ENCODE measurements around the gene SLC25A25. TPM values are rescaled to one million over a fixed set of nuclear protein-coding genes. Genes with fewer than 3 reads are reported as not detected.

SLC25A25 gene
- total and polyA plus RNA-seq, 2 donors = 14.4 to 23.1 TPM

DNA sequence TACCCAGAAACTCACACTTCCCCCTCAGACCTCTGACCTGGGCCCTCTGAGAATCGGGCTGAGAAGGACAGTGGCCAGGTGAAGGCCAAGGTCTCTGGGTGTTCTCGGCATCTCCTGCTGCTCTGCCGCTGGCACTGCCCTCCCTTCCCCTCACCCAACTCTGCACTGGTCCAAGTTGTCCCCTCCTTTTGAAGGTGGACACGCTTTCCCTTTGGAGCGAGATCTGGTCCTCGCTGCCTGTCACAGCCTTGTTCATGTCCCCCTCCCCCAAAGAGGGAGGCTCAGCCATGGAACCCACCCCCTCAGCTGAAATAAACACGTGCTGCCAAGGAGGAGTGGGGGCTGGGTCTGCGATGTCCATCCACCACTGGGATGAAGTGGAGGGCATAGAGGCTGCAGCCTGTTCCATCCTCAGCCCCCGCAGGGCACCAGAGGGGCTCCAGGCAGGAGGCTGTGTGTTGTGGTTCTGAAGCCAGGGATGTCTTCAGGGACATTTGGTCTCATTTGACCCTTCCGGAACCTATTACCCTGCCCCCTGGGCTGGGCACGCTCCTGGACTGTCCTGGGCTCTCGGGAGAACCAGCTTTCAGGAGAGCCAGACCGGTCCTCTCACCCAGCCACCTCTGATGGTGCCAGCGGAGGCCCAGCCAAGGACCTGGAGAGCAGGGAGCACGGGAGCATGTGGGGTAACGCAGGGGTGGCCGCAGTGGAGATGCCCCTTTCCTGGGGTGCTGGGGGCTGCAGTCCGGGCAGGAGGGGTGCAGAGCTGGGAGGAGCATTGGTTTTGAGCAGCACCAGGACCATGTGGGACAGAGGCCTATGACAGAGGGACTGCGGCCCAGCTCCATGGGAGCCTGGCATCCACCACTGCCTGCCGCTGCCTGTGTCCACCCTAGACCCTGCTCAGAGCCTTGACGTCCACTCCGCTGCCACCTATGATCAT is 76.5 kb downstream of the SLC25A25 start:
- no peak for DNase-seq (ENCODE audit: extremely low spot score)
- H3K4me3 ChIP-seq (ENCODE audit: low read depth, low read length) = no peak overlapping the region
- H3K36me3 ChIP-seq (ENCODE audit: insufficient read depth) = no peaks in the 10 kb centered on the region
- peaks cover 2% of the 10 kb centered on the region for H3K4me1 ChIP-seq (ENCODE audit: insufficient read depth)
- 89% methylated on average over 22 of the region's 22 CpGs for WGBS
- peak overlapping the region; percentile 14 for H3K27ac ChIP-seq (ENCODE audit: low read depth)

DNA sequence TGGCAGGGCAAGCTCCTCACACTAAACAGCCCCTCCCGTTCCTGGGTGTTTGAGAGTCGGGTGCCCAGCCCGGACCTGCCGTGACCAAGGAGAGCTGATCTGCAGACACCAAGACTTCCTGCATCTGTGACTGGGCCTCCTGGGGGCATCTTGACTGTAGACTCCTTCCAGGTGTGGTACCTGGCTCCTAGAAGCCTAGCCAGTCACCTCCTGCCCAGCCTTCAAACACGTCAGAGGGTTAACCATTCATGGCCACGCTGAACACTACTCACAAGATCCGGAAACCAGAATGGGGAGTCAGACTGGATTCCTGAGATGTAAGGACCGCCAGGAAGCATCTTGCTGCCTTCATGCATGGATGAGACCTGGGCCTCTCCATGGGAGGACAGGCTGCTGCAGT is 77.5 kb downstream of the SLC25A25 start:
- Histone ChIP-seq H3K4me3 (ENCODE audit: low read depth, low read length) (no peak overlapping the region), H3K27ac (ENCODE audit: low read depth) (peak overlapping the region; percentile 14), H3K36me3 (ENCODE audit: insufficient read depth) (no peaks in the 10 kb centered on the region), H3K4me1 (ENCODE audit: insufficient read depth) (peaks cover 2% of the 10 kb centered on the region)
- peak; percentile 73 for DNase-seq (ENCODE audit: extremely low spot score)
- WGBS = 82% methylated on average over 8 of the region's 8 CpGs

DNA sequence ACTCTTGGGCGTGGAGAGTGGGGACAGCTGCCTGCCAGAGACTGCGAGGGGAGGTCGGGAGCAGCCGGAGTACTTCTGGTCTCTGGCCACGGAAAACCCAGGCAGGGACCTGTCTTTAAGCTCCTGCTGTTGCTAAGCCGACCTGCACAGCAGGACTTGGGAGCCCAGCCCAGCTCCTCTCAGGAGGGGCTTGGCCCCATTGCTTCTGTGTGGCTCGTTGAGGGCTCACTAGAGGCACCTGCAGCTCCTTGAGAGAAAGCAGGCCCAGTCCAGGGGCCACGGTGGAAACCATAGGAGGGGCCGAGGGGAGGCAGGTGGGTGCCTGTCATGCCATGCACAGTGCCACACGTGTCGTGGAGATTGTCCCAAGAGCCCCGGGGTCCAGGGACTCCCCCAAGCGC is 77.9 kb downstream of the SLC25A25 start:
- Histone ChIP-seq H3K4me1 (ENCODE audit: insufficient read depth) (peaks cover 2% of the 10 kb centered on the region), H3K27ac (ENCODE audit: low read depth) (no peak overlapping the region), H3K4me3 (ENCODE audit: low read depth, low read length) (no peak overlapping the region), H3K36me3 (ENCODE audit: insufficient read depth) (no peaks in the 10 kb centered on the region)
- DNase-seq (ENCODE audit: extremely low spot score) = no peak
- 74% methylated on average over 13 of the region's 13 CpGs for WGBS

DNA sequence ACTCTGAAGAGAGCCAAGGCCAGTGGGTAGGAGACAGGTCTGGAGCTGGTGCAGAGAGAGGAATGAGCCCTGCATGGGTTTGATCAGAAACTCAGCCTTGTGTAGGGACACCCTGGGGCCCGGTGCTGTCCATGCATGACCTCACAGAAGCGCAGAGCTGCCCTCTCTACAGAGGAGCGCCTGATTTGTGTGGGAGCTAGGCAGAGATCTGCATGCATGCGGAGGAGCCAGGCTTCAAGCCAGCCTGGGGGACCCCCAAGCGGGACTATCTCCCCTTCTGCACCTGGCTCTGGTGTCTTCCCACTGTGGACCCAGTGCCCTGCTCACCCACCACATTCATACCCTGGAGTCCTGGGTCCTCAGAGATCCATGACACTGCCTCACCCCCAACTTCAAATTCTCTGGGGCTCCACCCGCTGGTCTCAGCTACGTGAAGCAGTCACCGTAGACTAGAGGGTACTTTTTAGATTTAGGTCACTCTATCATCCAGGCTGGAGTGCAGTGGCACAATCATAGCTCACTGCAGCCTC is 78.6 kb downstream of the SLC25A25 start:
- peaks cover 2% of the 10 kb centered on the region for H3K4me1 ChIP-seq (ENCODE audit: insufficient read depth)
- DNase-seq (ENCODE audit: extremely low spot score) = no peak
- no peaks in the 10 kb centered on the region for H3K36me3 ChIP-seq (ENCODE audit: insufficient read depth)
- no peak overlapping the region for H3K4me3 ChIP-seq (ENCODE audit: low read depth, low read length)
- WGBS = 89% methylated on average over 8 of the region's 8 CpGs
- H3K27ac ChIP-seq (ENCODE audit: low read depth) = no peak overlapping the region

DNA sequence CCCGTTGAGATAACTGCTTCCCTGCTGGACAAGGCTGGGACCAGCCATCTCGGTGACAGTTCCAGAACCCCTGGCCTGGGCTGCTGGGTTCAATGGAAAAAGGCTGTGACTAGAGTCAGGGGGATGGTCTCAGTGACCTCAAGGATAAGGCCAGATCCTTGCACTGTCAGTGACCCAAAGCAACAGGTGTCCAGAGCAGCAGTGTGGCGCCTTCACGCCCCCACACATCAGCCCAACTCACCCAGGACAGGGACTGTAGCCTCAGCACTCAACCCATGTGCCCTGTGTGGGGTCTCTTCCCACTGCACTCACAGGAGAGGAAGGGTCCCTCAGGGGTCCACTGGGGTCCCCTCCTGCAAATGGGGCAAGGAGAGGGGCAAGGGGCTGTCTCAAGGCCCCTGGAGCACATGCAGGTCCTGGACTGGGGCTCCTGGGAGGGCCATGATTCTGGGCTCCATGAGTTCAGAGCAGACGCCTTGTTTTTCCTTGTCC is 80.5 kb downstream of the SLC25A25 start:
- no peak overlapping the region for H3K4me3 ChIP-seq (ENCODE audit: low read depth, low read length)
- H3K4me1 ChIP-seq (ENCODE audit: insufficient read depth) = peaks cover 2% of the 10 kb centered on the region
- no peaks in the 10 kb centered on the region for H3K36me3 ChIP-seq (ENCODE audit: insufficient read depth)
- no peak for DNase-seq (ENCODE audit: extremely low spot score)
- WGBS = 88% methylated on average over 5 of the region's 5 CpGs
- H3K27ac ChIP-seq (ENCODE audit: low read depth) = no peak overlapping the region

DNA sequence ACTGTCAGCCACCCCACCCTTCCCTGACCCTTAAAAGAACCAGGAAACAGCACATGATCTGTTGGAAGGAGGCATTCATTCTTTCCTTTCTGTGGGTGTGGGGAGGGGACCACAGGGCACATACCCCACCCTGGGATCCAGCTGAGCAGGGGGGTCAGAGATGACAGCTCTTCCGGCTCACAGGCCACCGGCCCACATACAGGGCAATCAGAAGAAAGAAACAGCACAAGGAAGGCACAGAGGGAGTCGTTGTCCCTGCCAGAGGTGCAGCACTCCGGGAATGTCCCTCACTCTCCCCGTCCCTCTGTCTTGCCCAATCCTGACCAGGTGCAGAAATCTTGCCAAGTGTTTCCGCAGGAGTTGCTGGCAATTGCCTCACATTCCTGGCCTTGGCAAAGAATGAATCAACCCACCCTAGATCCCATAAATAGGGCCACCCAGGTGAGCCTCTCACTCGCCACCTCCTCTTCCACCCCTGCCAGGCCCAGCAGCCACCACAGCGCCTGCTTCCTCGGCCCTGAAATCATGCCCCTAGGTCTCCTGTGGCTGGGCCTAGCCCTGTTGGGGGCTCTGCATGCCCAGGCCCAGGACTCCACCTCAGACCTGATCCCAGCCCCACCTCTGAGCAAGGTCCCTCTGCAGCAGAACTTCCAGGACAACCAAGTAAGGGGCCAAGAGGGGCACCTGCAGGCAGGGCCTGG is 81.1 kb downstream of the SLC25A25 start, which contains the start of gene LCN2:
LCN2 (plus strand) TSS at position 453 of the 701 bp plus-strand sequence; CDS start at position 526, 73 bp downstream.
- WGBS = 77% methylated on average over 9 of the region's 9 CpGs
- Histone ChIP-seq H3K4me1 (ENCODE audit: insufficient read depth) (peaks cover 2% of the 10 kb centered on the region), H3K27ac (ENCODE audit: low read depth) (peak within 1 kb of the TSS; percentile 23), H3K4me3 (ENCODE audit: low read depth, low read length) (no peak within 1 kb of the TSS), H3K36me3 (ENCODE audit: insufficient read depth) (no peaks in the 10 kb centered on the region)
- no peak for DNase-seq (ENCODE audit: extremely low spot score)

DNA sequence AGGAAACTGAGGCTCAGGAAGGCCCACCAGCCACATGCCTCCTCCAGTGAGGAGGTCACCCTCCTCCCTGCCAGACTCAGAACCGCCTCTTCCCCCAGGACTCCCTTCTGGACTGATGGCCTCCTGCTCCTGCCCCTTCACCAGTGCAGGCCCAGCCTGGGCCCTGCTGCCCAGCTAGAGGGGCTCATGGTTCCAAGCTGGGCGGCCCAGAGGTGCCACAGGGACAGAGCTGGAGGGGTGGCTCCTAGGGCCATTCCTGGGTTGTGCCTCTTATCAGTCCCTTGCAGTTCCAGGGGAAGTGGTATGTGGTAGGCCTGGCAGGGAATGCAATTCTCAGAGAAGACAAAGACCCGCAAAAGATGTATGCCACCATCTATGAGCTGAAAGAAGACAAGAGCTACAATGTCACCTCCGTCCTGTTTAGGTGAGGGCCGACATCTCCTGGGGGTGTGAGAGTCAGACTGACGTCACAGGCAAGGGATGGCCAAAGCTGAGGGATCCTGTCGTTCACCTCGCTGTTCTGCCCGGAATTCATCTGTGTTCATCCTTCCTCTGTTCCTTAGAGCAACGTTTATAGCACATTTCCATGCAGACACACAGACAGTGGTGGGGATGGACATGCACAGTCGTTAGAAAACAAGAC is 82.0 kb downstream of the SLC25A25 start:
- DNase-seq (ENCODE audit: extremely low spot score) = no peak

DNA sequence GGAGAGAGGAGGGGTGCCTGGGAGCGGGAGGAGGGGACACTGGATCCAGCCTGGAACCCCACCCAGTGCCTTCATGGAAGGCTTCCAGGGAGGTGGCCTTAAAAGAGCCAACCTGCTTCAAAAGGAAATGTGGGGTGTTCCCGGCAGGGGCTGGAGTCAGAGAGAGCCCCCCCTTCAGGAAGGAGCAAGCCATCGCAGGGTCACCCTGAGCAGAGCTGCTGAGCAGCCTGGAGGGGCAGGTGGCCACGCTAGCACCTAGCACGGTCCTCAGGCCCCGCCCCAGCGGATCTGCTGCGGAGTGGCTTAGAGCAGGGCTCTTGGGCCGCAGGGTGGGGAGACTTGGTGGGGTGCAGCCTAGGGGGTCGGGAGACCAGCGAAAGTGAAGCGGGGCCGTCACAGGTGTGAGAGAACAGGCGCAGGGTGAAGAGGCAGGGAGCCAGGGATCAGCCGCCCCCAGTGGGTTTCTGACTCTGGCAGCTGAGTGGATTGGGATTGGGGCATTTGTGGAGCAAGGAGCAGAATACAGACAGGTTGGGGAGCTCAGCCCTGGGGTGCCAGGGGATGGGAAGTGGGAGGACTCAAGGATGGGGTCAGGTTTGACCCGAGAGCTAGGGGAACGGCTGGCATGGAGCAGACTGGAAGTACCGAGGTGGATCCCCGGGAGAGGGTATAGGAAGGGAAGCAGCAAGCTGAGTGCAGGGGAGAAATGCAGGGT is 82.7 kb downstream of the SLC25A25 start:
- Histone ChIP-seq H3K27ac (ENCODE audit: low read depth) (no peak overlapping the region), H3K4me1 (ENCODE audit: insufficient read depth) (peaks cover 2% of the 10 kb centered on the region), H3K4me3 (ENCODE audit: low read depth, low read length) (no peak overlapping the region), H3K36me3 (ENCODE audit: insufficient read depth) (no peaks in the 10 kb centered on the region)
- 73% methylated on average over 19 of the region's 19 CpGs for WGBS
- DNase-seq (ENCODE audit: extremely low spot score) = no peak

More for the DNA sequence above, 82.0 kb downstream of the SLC25A25 start:
- no peak overlapping the region for H3K4me3 ChIP-seq (ENCODE audit: low read depth, low read length)
- WGBS = 69% methylated on average over 11 of the region's 11 CpGs
- no peaks in the 10 kb centered on the region for H3K36me3 ChIP-seq (ENCODE audit: insufficient read depth)
- peaks cover 2% of the 10 kb centered on the region for H3K4me1 ChIP-seq (ENCODE audit: insufficient read depth)
- no peak overlapping the region for H3K27ac ChIP-seq (ENCODE audit: low read depth)

DNA sequence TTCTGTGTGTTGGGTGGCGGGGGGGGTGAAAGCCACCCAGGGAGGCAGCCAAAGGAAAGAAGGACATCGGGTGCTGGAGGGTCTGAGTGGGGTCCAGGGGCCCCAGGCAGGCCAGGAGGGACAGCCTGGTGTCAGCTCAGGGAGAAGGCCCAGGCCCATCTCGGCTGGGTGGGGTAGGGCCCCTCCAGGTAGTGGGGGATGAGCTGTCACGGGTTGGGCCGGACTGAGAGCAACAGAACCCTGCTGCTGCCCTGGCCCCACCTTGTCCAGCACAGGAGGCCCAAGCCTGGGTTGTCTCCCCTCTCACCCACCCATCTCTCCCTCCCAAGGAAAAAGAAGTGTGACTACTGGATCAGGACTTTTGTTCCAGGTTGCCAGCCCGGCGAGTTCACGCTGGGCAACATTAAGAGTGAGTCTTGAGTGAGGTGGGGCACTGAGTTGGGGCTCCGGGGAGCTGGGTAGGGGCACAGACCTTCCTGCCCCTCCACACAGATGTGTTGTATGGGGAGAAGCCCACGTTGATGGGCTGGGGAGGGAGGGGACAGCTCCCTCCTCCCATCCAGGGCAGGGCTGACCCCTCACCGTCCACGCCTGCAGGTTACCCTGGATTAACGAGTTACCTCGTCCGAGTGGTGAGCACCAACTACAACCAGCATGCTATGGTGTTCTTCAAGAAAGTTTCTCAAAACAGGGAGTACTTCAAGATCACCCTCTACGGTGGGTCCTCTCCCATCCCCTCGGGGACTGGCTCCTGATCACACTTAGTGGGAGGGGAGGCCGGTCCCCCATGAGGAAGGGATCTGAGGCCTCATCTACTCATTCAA is 83.5 kb downstream of the SLC25A25 start:
- no peak overlapping the region for H3K27ac ChIP-seq (ENCODE audit: low read depth)
- H3K36me3 ChIP-seq (ENCODE audit: insufficient read depth) = no peaks in the 10 kb centered on the region
- WGBS = 87% methylated on average over 18 of the region's 18 CpGs
- no peak overlapping the region for H3K4me3 ChIP-seq (ENCODE audit: low read depth, low read length)
- H3K4me1 ChIP-seq (ENCODE audit: insufficient read depth) = peaks cover 2% of the 10 kb centered on the region
- DNase-seq (ENCODE audit: extremely low spot score) = no peak

DNA sequence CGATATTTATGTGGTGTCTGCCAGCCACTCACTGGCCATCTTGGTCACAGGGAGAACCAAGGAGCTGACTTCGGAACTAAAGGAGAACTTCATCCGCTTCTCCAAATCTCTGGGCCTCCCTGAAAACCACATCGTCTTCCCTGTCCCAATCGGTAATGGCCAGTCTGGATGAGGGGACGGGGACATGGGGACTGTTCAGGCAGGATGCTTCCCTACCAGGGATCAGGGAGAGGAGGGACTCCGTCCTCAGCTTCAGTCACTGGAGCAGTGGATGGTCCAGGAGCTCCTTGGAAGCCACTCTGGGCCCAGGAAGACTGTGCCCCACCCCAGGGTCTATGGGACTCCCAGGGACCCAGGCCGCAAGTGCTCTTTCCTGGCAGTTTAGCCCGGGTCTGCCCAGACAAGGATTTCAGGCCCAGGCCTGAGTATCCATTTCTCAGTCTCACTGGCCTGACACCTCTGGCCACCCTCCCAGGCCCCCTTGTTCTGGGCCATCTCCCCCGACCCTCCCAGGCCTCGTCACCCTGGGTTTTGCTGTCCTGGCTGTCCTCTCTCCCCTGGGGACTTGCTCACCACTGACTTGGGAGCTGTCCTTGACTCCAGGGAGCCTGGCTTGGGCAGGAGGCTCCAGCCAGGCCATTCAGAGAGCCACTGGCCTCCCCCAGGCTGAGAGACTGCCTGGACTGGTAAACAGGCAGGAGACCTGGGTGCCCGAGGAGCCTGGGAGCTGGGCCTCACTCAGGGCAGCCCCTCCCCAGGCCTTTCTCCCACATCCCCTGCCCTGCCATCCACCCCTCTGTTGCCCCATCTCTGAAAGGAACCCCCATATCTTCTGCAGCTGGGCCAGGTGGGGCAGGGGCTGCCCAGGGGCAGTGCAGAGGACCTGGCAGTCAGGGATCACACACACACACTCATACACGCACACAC is 84.4 kb downstream of the SLC25A25 start:
- Histone ChIP-seq H3K36me3 (ENCODE audit: insufficient read depth) (no peaks in the 10 kb centered on the region), H3K4me3 (ENCODE audit: low read depth, low read length) (no peak overlapping the region), H3K27ac (ENCODE audit: low read depth) (no peak overlapping the region), H3K4me1 (ENCODE audit: insufficient read depth) (peaks cover 2% of the 10 kb centered on the region)
- DNase-seq (ENCODE audit: extremely low spot score) = no peak
- WGBS = 93% methylated on average over 13 of the region's 13 CpGs

DNA sequence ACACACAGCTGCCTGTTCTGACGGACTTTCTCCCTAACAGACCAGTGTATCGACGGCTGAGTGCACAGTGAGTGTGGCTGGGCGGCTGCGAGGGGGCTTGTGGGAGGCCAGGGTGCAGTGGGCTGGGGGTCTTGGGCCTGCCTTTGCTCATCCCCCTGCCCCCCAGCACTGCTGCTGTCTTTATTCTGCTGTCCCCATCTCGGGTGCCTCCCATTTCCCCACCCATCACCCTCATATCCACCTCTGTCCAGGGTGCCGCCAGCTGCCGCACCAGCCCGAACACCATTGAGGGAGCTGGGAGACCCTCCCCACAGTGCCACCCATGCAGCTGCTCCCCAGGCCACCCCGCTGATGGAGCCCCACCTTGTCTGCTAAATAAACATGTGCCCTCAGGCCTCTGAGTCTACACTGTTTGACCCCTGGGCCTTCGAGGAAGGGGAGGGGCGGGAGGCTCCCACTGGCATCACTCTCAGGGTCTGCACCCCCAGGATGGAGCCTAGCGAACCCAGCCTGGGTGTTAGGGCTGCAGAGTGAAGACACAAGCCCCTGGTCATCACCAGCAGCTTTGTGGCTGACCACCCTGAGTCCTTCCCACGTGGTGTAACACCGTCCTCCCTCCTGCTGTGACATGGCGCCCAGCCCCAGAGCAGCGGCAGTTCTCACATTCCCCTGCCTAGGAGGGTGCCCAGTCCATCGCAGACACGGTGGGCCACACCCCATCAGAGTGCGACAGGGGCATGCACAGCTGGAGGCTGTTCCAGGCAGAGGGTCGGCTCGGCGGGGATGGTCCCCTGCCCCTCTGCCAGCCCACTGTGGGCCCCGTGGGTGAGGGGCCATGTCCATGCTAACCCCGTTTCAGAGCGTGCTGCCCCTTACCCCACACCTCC is 85.3 kb downstream of the SLC25A25 start:
- Histone ChIP-seq H3K27ac (ENCODE audit: low read depth) (no peak overlapping the region), H3K4me1 (ENCODE audit: insufficient read depth) (peaks cover 2% of the 10 kb centered on the region), H3K36me3 (ENCODE audit: insufficient read depth) (no peaks in the 10 kb centered on the region), H3K4me3 (ENCODE audit: low read depth, low read length) (no peak overlapping the region)
- DNase-seq (ENCODE audit: extremely low spot score) = no peak
- 82% methylated on average over 26 of the region's 26 CpGs for WGBS

Data from urinary bladder (tissue), 4 donors.